ENCODE data around the gene CEP57. TPM values are rescaled to one million over a fixed set of nuclear protein-coding genes. Genes with fewer than 3 reads are reported as not detected.

Gene CEP57
- total RNA-seq, 1 experiment from 2014 or later: 58.0 TPM

DNA sequence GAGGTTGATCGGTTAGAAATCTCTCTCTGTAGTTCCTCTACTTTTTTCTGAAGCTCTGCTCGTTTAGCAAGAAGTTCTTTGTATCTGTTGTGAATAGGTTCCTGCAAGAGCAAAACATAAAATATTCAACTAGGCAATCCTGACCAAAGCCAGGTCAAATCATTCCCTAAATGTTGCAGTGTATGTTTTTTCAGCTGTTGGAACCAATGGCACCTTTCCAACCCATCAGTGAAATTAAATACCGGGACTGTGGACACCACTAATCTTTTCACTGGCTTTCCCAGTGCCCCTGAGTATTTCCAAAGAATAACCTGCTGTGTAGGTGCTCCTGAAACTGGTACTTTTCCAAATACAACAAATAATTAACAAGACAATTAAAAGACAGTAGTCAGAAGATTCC, 45.1 kb downstream of the CEP57 start:
- H3K9ac ChIP-seq (ENCODE audit: extremely low read depth, insufficient read length, low read length): no peak overlapping the region
- no peaks in the 10 kb centered on the region for H4K20me1 ChIP-seq (ENCODE audit: control insufficient read depth, insufficient read depth, insufficient read length)
- H3K14ac ChIP-seq (ENCODE audit: insufficient read depth, low read length): no peak overlapping the region
- no peak for TF ChIP-seq CTCF (conservative IDR thresholded peaks at IDR 0.05)
- H2BK120ac ChIP-seq (ENCODE audit: low read depth, low read length, poor library complexity, severe bottlenecking): no peak overlapping the region
- no peak overlapping the region for H2AK5ac ChIP-seq (ENCODE audit: insufficient read length, low read length)
- H2BK15ac ChIP-seq (ENCODE audit: low read depth, low read length): no peak overlapping the region
- H3K18ac ChIP-seq (ENCODE audit: insufficient read length, low read depth, low read length): no peak overlapping the region
- H3K23ac ChIP-seq (ENCODE audit: insufficient read length, low read depth, low read length): no peak overlapping the region
- no peaks in the 10 kb centered on the region for H3K79me1 ChIP-seq (ENCODE audit: insufficient read depth, low read depth, low read length, poor library complexity, severe bottlenecking)
- H3K9me3 ChIP-seq (ENCODE audit: control insufficient read depth, low read depth, low read length): no peaks in the 10 kb centered on the region
- H3K4me2 ChIP-seq (ENCODE audit: insufficient read depth, insufficient read length, low read length): no peak overlapping the region
- H3K4me3 Mint-ChIP-seq: no peak overlapping the region
- no peak overlapping the region for H3K56ac ChIP-seq (ENCODE audit: insufficient read length, low read depth, low read length)
- H2BK20ac ChIP-seq (ENCODE audit: low read depth, low read length, poor library complexity, severe bottlenecking): no peak overlapping the region
- no peak overlapping the region for H4K5ac ChIP-seq (ENCODE audit: insufficient read length, low read depth, low read length)
- no peak overlapping the region for H3K27ac Mint-ChIP-seq
- no peak overlapping the region for H3K27ac ChIP-seq (ENCODE audit: insufficient read length, low read depth, low read length)
- no peak overlapping the region for H2AFZ ChIP-seq (ENCODE audit: low read length)
- no peak overlapping the region for H4K8ac ChIP-seq (replicated peaks; ENCODE audit: insufficient read length, low read depth, low read length)
- H2BK5ac ChIP-seq (ENCODE audit: insufficient read length, low read length): no peak overlapping the region
- no peaks in the 10 kb centered on the region for H3K23me2 ChIP-seq (ENCODE audit: insufficient read length, low read depth, low read length, poor library complexity, severe bottlenecking)
- H3K4me1 Mint-ChIP-seq: peaks cover 3% of the 10 kb centered on the region in 2 experiments; a peak in 2 of 4 replicates
- no peak overlapping the region for H3T11ph ChIP-seq (ENCODE audit: low read length)
- no peaks in the 10 kb centered on the region for H3K4me1 ChIP-seq (ENCODE audit: insufficient read depth, low read length)
- no peak overlapping the region for H3K4ac ChIP-seq (ENCODE audit: low read depth, low read length)
- no peak overlapping the region for H4K91ac ChIP-seq (ENCODE audit: insufficient read length, low read depth, low read length)
- no peaks in the 10 kb centered on the region for H3K27me3 ChIP-seq (ENCODE audit: insufficient read depth, low read length)
- H3K79me2 ChIP-seq (ENCODE audit: insufficient read depth, low read length): no peaks in the 10 kb centered on the region
- DNase-seq: no peak
- peaks cover 13 to 51% (median 48%) of the 10 kb centered on the region in 3 experiments; a peak in 6 of 7 replicates for H3K36me3 Mint-ChIP-seq (ENCODE audit: insufficient read depth in 1 of 3, low read depth in 3 of 3)
- WGBS (ENCODE audit: extremely low coverage, insufficient read length, low lambda C conversion rate): no CpG with 5 or more reads among the region's 3 CpGs
- no peaks in the 10 kb centered on the region for H3K27me3 Mint-ChIP-seq (ENCODE audit: low read depth)
- H3K9me3 Mint-ChIP-seq: no peaks in the 10 kb centered on the region
- no peak overlapping the region for H2BK12ac ChIP-seq (ENCODE audit: insufficient read length, low read depth, low read length)

All from H9 (cell line).